Sigmoid colon (tissue), 4 donors: Measurements from ENCODE around the gene CDHR5.

Source experiments
- EP300 ChIP-seq, 4 donors: sonication (generic); formaldehyde crosslinking; IDR thresholded peaks; one replicate each; pipeline ENCODE4 v1.6.1; 2017; ENCODE audit warnings: antibody characterized with exemption in 4 of 4
- POLR2A ChIP-seq, 2 donors: fragments of 450-650 bp; IDR thresholded peaks; one replicate each; pipeline ENCODE4 v1.6.1; 2016; ENCODE audit warnings: antibody characterized with exemption in 2 of 2, mild to moderate bottlenecking in 2 of 2, moderate library complexity in 2 of 2
- TF ChIP-seq, protein P1 (sequence below), 4 experiments: fragments of 450-650 bp in 3 of 4; fragments of 200-600 bp in 1 of 4; IDR thresholded peaks; one replicate each; pipeline ENCODE4 v1.5.1; 2016 to 2019; ENCODE audit warnings: antibody characterized with exemption in 4 of 4, mild to moderate bottlenecking in 3 of 4, moderate library complexity in 2 of 4

DNA sequence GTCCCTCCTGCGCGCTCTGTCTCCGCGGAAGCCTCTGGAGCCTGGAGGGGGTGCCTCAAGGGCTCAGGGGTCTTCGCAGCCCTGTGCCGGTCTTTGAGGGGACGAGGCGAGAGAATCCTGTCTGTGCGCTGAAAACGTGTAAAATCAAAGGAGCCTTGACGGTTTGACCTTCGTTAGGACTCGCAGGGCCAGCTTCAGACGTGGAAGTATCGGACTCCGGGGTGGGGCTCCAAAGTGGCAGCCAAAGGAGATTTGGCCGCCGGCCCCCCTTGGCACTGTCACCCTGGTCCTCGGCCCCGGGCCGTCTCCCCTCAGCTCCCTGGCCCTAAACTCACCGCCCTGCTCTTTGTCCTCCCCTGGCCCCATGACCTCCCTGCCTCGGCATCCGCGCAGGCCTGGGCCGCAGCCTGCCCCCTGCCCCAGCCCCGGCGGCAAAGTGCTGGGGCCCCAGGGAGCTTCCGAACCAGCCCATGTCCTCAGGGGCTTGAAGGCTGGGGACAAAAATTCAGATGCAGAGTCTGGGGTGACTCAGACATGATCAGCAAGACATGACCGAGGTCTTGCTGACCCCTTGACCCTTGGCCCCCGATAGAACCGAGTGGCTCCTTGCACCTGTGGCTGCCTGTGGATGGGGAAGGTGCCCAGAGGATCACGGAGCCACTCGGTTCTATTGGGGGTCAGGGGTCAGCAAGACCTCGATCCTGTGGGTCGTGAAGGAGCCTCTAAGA lies 55.4 kb downstream of the CDHR5 start:
- TF ChIP-seq, protein P1, sequence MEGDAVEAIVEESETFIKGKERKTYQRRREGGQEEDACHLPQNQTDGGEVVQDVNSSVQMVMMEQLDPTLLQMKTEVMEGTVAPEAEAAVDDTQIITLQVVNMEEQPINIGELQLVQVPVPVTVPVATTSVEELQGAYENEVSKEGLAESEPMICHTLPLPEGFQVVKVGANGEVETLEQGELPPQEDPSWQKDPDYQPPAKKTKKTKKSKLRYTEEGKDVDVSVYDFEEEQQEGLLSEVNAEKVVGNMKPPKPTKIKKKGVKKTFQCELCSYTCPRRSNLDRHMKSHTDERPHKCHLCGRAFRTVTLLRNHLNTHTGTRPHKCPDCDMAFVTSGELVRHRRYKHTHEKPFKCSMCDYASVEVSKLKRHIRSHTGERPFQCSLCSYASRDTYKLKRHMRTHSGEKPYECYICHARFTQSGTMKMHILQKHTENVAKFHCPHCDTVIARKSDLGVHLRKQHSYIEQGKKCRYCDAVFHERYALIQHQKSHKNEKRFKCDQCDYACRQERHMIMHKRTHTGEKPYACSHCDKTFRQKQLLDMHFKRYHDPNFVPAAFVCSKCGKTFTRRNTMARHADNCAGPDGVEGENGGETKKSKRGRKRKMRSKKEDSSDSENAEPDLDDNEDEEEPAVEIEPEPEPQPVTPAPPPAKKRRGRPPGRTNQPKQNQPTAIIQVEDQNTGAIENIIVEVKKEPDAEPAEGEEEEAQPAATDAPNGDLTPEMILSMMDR (IDR thresholded peaks at IDR 0.05) = no peak
- TF ChIP-seq POLR2A (IDR thresholded peaks at IDR 0.05) = no peak
- TF ChIP-seq EP300 (IDR thresholded peaks at IDR 0.05) = no peak
